HG03342 (cell line): Measurements from ENCODE around the gene PPARG.

Source experiments
- ATAC-seq: cut with Tn5 transposase; IDR thresholded peaks from one replicate; pipeline ENCODE4 v1.9.1; 2021; ENCODE audit warnings: mild to moderate bottlenecking, moderate library complexity; ENCODE audit not compliant: unreplicated experiment

Gene PPARG

DNA sequence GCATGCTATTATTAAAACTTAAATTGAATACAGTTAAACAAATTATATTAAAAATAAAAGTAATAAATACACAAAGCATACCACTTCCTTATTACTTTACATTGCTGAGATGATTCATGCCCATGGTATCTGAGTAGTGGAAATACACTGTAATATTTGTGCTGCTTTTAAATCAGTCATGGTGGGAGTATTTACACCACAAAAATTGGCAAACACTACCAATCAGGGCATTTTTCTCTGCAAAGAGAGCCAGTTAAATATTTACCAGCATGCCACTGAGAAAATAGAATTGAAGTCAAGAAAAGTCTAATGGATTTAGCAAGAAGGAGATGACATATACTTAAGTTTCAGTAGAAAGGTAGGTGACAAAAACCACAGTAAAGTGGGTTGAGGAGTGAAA lies 19.6 kb downstream of the PPARG start:
- no peak for ATAC-seq

DNA sequence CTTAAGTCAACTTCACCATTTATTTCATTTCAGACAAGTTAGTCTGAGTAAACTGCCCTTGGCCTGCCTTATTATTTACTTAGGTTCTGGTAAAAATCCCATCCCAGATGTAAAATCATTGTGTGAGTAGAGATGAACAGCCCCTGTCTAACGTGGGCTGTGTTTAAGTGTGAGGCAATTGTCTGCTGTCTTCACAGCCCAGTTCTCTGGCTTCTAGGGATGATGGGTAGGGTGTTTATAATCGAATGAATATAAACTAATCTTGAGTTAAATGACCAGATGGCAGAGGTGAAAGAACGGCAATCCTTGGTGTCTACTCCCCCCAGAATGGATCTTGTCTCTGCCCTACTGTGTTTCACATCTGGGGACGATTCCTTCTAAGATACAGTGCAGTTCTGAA lies 20.8 kb downstream of the PPARG start:
- no peak for ATAC-seq

GRCh38 chr3:12312010-12312409 lies 23.1 kb downstream of the PPARG start:
- ATAC-seq: no peak

- ATAC-seq: no peak
Observed at GRCh38 chr3:12313519-12313918, 24.6 kb downstream of the PPARG start.

- no peak for ATAC-seq
Observed at GRCh38 chr3:12316253-12316652, 27.4 kb downstream of the PPARG start.

DNA sequence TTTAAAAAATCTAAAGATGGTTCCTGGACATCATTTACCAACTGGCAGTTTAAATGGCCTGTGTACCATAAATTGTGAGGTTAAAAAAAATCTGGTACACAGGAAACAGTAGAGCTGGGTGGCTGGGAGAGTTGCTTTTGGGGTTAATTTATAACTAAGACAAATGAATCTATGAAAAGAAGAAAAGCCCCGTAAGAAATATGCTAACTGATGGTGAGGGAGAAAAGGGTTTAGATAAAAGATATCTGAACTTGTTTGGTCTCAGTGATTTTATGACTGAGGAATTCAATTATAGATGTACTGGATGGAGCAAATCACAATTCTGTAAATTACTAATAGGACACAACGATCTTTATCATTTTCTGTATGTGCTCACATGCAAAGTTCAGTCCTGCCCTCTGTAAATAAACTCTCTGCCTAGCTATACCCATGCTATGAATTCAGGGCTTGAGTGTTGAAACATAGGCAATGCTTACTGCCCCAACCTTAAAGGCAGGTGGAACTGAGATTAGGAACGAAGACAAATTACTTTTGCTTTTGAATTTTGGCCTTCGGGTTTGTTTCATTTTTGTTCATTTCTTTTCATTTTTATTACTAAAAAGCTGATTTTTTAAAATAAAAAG lies 28.0 kb downstream of the PPARG start:
- peak; percentile 71 for ATAC-seq

DNA sequence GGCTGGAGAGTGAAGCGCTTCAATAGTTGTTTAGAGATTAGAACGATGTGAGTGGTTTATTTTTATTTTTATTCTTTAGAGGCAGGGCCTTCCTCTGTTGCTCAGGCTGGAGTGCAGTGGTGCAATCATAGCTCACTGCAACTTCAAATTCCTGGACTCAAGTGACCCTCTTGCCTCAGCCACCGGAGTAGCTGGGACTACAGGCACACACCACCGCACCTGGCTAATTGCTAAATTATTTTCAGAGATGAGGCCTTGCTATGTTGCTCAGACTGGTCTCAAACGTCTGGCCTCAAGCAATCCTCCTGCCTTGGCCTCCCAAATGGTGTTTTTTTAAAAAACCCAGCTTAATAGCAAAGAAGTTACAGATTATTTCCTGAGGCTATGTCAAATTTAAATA lies 29.0 kb downstream of the PPARG start:
- no peak for ATAC-seq

DNA sequence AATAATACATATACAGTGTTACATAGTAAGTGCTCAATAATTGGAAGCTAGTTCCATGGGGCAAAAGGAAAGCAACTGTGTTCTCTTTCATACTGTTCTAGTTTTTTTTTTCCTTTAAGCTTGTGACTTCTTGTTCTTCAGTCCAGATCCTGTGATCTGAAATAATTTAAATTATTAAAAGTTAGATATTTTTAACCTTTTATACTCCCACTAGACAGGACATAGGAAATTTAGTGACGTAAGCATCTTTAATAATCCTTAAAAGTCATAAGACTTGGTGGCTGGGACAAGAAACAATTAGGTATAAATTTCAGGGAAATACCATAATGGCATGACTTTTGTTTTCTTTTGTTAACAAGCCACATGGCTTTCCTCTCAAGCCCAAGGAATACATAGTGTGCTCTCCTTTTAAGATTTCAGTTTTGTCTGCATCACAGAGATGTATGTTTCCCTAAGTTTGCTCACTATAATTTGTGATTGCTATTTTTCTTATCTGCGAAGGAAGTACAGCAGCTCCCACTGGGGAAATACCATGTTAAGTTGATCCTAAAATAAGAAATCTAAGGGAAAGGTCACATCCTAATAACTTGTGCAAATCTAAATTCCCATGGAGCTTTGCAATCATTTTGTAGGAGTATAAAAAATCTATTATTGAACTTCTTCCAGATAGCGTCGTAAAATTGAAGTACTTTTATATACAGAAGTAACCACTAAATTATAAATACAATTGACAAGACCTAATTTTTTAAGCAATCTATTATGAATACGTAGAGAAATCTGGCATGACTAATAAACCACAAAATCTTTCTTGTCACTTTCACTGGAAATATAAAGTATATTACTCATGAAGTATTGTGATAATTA lies 30.1 kb downstream of the PPARG start:
- no peak for ATAC-seq

GRCh38 chr3:12321015-12321414 lies 32.1 kb downstream of the PPARG start:
- no peak for ATAC-seq

DNA sequence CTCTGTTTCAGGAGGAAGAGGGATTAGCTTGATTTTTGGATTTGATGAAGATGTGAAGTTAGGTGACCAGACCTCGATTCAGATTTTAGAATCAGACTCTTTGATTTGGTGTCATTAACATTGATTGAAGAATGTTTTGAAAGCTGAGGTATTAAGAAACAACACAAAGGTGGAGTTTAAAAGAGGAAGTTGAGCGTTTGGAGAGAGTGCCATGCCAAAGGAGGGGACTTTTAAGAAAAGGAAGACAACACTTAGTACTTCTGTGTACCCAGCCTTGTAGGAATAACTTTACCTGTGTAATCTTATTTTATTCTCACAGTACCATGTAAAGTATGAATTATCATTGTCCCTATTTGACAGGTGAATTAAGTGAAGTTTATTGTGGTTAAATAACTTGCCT lies 34.4 kb downstream of the PPARG start:
- no peak for ATAC-seq

- ATAC-seq: no peak
Observed at GRCh38 chr3:12325586-12326515, 37.0 kb downstream of the PPARG start.

DNA sequence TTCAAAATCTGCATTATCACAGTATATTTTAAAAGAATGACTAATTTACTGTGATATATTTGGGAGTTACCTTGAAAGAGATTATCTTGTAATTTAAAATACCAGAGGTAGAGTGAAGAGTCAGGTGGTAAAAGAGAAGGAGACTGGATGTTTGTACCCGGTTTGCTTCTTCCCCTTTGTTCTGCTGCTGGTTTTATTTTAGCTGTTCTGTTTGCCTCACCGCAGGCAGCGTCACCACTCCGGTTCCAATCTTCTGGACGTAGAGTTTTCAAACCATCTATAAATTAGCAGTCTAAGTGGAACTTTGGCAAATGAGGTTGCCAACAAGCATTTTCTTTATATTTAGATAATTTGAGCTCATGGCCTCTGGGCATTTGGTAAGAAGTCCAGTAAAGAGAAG lies 38.2 kb downstream of the PPARG start:
- ATAC-seq: no peak

GRCh38 chr3:12328132-12328836 lies 39.4 kb downstream of the PPARG start:
- ATAC-seq: no peak

DNA sequence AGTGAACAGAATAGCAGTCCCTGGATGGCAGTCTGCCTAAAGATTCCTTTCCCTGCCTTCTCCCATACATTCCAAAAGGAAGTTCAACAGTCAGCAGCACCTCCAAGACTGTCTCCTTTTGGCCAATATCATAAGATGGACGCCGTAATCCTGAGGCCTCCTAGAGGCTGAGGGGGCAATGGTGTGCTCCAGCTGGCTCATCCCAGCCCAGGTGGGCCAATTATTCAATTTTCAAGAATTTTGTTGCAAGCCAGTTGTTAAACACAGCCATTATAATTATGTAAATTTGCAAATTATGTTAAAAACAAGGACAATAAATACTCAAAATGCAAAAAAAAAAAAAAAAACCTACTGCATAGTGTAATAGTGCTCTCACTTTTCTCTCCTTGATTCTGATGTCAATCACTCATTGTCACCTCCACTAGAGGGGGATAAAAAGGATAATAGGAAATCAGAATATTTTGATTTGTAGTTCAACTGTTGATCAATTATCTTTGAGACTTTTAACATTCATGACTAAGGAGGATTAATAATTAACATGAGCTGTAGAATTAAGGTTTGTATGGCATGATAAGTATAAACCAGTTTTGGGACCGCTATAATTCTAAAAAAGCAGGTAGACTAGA lies 40.1 kb downstream of the PPARG start:
- ATAC-seq: no peak

DNA sequence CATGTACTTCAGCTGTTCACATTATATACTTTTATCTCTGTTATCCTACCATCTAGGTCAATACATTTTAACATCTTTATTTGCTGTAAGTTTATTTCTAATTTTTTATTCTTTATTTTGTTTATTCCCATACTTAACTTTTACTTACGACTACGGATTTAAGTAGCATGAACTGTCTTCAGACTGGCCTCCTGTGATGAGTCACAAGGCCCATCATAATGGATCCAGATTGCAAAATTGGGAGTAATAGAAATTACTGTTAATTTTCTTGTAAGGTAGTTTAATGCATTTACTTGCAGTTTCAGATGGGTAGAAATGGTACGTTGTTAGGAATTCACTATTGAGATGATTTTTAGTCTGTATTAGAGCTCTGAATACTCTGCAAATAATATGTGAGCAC lies 45.9 kb downstream of the PPARG start:
- no peak for ATAC-seq

- no peak for ATAC-seq
Observed at GRCh38 chr3:12335421-12335820, 46.6 kb downstream of the PPARG start.

DNA sequence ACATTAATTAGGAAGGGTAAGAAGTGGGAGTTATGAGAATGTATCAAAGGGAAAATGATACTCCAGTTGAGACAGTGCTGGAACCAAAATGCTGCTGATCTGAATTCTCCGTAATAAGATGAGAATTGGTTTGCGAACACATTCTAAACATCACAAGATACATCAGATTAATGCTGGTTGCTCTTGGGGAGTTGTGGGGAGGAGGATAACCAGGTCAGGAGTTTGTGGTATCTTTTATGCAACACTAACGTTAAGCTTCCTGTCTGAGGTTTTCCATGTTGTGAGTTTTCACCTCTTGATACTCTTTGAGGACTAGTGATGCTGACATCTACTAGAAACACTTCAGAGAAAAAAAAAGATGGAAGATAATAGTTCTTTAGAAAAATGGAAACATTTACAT lies 47.2 kb downstream of the PPARG start:
- ATAC-seq: no peak

DNA sequence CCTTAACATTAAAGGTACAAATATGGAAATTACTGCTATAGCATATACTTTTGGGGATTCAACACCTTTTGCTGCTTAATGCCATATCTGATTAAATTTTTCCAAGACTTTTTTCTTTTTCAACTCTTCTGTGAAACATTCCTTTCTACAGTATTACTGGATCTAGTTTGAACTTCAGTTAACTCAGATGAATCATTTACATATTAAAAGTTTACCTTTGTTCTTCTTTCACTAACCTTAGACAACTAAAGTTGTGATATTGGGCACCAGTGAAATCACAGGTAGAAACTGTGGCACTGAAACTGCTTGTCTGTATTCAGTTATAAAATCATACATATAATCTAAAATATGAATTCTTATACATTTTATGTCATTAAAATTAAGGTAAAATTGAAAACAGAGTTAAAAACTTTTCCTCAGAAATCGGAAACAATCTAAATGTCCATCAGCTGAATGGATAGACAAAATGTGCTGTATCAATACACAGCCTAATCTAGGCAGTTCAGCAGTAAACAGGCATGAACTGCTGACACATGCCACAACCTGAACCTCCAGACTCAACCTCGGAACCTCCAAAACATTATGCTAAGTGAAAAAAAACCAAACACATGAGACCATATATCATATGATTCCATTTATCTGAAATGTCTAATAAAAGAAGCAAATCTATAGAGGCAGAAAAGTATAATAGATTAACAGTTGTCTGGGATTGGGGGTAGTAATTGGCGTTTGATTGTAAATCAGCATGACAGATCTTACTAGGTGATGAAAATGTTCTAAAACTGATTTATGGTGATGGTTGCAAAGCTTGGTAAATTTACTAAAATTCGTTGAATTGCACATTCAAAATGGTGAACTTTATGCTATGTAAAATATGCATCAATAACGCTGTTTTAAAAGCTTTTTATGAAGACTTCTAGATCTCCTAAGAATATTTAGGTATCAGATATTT lies 50.0 kb downstream of the PPARG start:
- no peak for ATAC-seq
